Psoas muscle (tissue), 8 donors: ENCODE measurements around the gene HMCN1. TPM values are rescaled to one million over a fixed set of nuclear protein-coding genes. Genes with fewer than 3 reads are reported as not detected.

Experiments used
- ATAC-seq, 4 donors: fragments of 200-7000 bp; cut with Tn5 transposase; one replicate each; pipeline ENCODE4 v1.9.1; 2020; ENCODE audit warnings: moderate library complexity in 3 of 4, mild to moderate bottlenecking in 2 of 4
- DNase-seq, 2 donors: peaks; one replicate each; pipeline ENCODE4 v3.0.0-alpha.2; 2020
- H3K27ac ChIP-seq: fragments of 200-600 bp; one replicate; pipeline ENCODE4 v1.8.0; 2022
- H3K27me3 ChIP-seq, 3 donors: fragments of 200-600 bp in 1 of 3; one replicate each; pipeline versions ENCODE4 v1.6.1 to v1.8.0; 2013 to 2022; ENCODE audit warnings: low read length in 2 of 3, mild to moderate bottlenecking in 2 of 3, moderate library complexity in 1 of 3; ENCODE audit not compliant: insufficient read depth in 3 of 3
- H3K36me3 ChIP-seq, 2 donors: fragments of 200-600 bp in 1 of 2; one replicate each; pipeline versions ENCODE4 v1.6.1 to v1.8.0; 2013 to 2022; ENCODE audit warnings: low read depth in 1 of 2, mild to moderate bottlenecking in 1 of 2, moderate library complexity in 1 of 2; ENCODE audit not compliant: insufficient read depth in 1 of 2
- H3K4me1 ChIP-seq: fragments of 200-600 bp; one replicate; pipeline ENCODE4 v1.8.0; 2022
- H3K4me3 ChIP-seq: fragments of 200-600 bp; one replicate; pipeline ENCODE4 v1.8.0; 2022; ENCODE audit warnings: mild to moderate bottlenecking
- H3K9me3 ChIP-seq: fragments of 200-600 bp; one replicate; pipeline ENCODE4 v1.8.0; 2022
- CTCF ChIP-seq: fragments of 200-600 bp; IDR thresholded peaks from one replicate; pipeline ENCODE4 v1.8.0; 2022; ENCODE audit warnings: antibody characterized with exemption
- WGBS, 3 donors: extraction: QIAGEN DNeasy Blood & Tissue Kit; methylation state at CpG; one replicate each; pipeline versions ENCODE4 v1.1.6 to v1.1.7; 2013; 5-methylcytosine and 5-hydroxymethylcytosine counted together
- intact Hi-C, 2 donors: fragments of 100-400 bp; cut with DNase I; formaldehyde crosslinking; loops; one replicate each; pipeline versions ENCODE4 v1.11.0 to v1.14.2; 2022
- polyA plus RNA-seq, 3 donors: library from polyadenylated mRNA; stranded (reverse); fragments of 200-250 nt; gene quantifications; one replicate each; pipeline ENCODE4 v1.2.3, GENCODE V29; 2013
- total RNA-seq, 4 donors: library from RNA; stranded (reverse); fragmentation: NEBNext Ultra II Directional in 2 of 4; extraction: Animal tissue kit (Norgen Biotek cat#: 25700) in 2 of 4; gene quantifications; one replicate each; pipeline versions ENCODE4 v1.2.1 to v1.2.4, GENCODE V29; 2021 to 2023
- donor health status: healthy with polysubstance abuse.
- donor health status: DM: no; HTN: no; CAD: no; lungs with moderate emphysema.
- donor health status: Bipolar disorder and iron deficiency.
- donor health status: healthy.
- donor health status: DM: yes; HTN: yes; CAD: no.
- donor health status: DM: no; HTN: no; CAD: no.
- donor health status: DM: no; HTN: no; CAD: no.
- donor health status: DM: yes; HTN: yes; CAD: no.

Gene HMCN1
- total and polyA plus RNA-seq, 7 donors: 1.3 to 6.5 (median 1.8) TPM

GRCh38 chr1:186142159-186142558 is 408.0 kb downstream of the HMCN1 start:
- no peaks in the 10 kb centered on the region for H3K9me3 ChIP-seq
- H3K27me3 ChIP-seq: no peaks in the 10 kb centered on the region
- no peak overlapping the region for H3K4me3 ChIP-seq
- no peak for DNase-seq
- no peak overlapping the region for H3K27ac ChIP-seq
- TF ChIP-seq CTCF: no peak
- ATAC-seq: no peak
- intact Hi-C loops: no loop called here
- WGBS, 3 donors: 89 to 95% (median 90%) methylated on average over 1 of the region's 1 CpG
- no peaks in the 10 kb centered on the region for H3K4me1 ChIP-seq
- no peaks in the 10 kb centered on the region for H3K36me3 ChIP-seq

- TF ChIP-seq CTCF: no peak
- H3K9me3 ChIP-seq: no peaks in the 10 kb centered on the region
- no peaks in the 10 kb centered on the region for H3K36me3 ChIP-seq
- ATAC-seq (no peak), DNase-seq (no peak)
- H3K27ac ChIP-seq: no peak overlapping the region
- H3K27me3 ChIP-seq: no peaks in the 10 kb centered on the region
- intact Hi-C loops: no loop called here
- no peaks in the 10 kb centered on the region for H3K4me1 ChIP-seq
- no peak overlapping the region for H3K4me3 ChIP-seq
Observed at GRCh38 chr1:186142916-186143315, 408.7 kb downstream of the HMCN1 start.

GRCh38 chr1:186143481-186143880 is 409.3 kb downstream of the HMCN1 start:
- H3K27me3 ChIP-seq: no peaks in the 10 kb centered on the region
- H3K4me1 ChIP-seq: no peaks in the 10 kb centered on the region
- intact Hi-C loops: no loop called here
- DNase-seq (no peak), ATAC-seq (no peak)
- H3K9me3 ChIP-seq: no peaks in the 10 kb centered on the region
- TF ChIP-seq CTCF: no peak
- no peak overlapping the region for H3K27ac ChIP-seq
- H3K36me3 ChIP-seq: no peaks in the 10 kb centered on the region
- H3K4me3 ChIP-seq: no peak overlapping the region

GRCh38 chr1:186144505-186144904 is 410.3 kb downstream of the HMCN1 start:
- ATAC-seq (no peak), DNase-seq (no peak)

More at GRCh38 chr1:186144505-186144904, 410.3 kb downstream of the HMCN1 start:
- WGBS, 3 donors: 84 to 88% (median 87%) methylated on average over 5 of the region's 5 CpGs
- no peak for TF ChIP-seq CTCF
- no peaks in the 10 kb centered on the region for H3K4me1 ChIP-seq
- no peaks in the 10 kb centered on the region for H3K27me3 ChIP-seq
- no peak overlapping the region for H3K27ac ChIP-seq
- H3K36me3 ChIP-seq: no peaks in the 10 kb centered on the region
- intact Hi-C loops: no loop called here
- H3K4me3 ChIP-seq: no peak overlapping the region
- no peaks in the 10 kb centered on the region for H3K9me3 ChIP-seq
